Mesothelial cell of epicardium (in vitro differentiated cells): ENCODE results near the gene BMPR1A. TPM values are rescaled to one million over a fixed set of nuclear protein-coding genes. Genes with fewer than 3 reads are reported as not detected.
A peak's percentile ranks its signal among the peaks of the same experiment; 100 is the strongest.
"Not testable (repeated sequence)": the region's sequence is repeated elsewhere in the genome, so short reads cannot be mapped to it uniquely, and the experiment has no call there.

ENCODE experiments used
- DNase-seq, 2 experiments: peaks; one replicate each; pipeline ENCODE4 v3.0.0; 2021; ENCODE audit warnings: low spot score in 2 of 2; ENCODE audit not compliant: unreplicated experiment in 2 of 2
- H3K27ac Mint-ChIP-seq: 2 replicates; pipeline ENCODE4 v1.8.0; 2021; ENCODE audit warnings: mixed read lengths
- H3K27me3 Mint-ChIP-seq: 2 replicates; pipeline ENCODE4 v1.8.0; 2021; ENCODE audit warnings: low read depth, mixed read lengths
- H3K36me3 Mint-ChIP-seq: 2 replicates; pipeline ENCODE4 v1.8.0; 2021; ENCODE audit warnings: mixed read lengths
- H3K4me1 Mint-ChIP-seq: 2 replicates; pipeline ENCODE4 v1.8.0; 2021; ENCODE audit warnings: mixed read lengths
- H3K4me3 Mint-ChIP-seq: 2 replicates; pipeline ENCODE4 v1.8.0; 2021; ENCODE audit warnings: mild to moderate bottlenecking, moderate library complexity, mixed read lengths
- H3K9me3 Mint-ChIP-seq: 2 replicates; pipeline ENCODE4 v1.8.0; 2021; ENCODE audit warnings: mixed read lengths
- CTCF ChIP-seq: fragments of 200-600 bp; sonication (generic); IDR thresholded peaks from one replicate; pipeline ENCODE4 v1.5.0; 2021; ENCODE audit warnings: antibody characterized with exemption; ENCODE audit not compliant: unreplicated experiment
- total RNA-seq: library from RNA; stranded (reverse); gene quantifications from 3 replicates; pipeline ENCODE4 v1.2.1, GENCODE V29; 2021

Gene BMPR1A
- total RNA-seq, 1 donor from 2014 or later: 100.0 TPM

GRCh38 chr10:86861351-86861750 lies 104.9 kb downstream of the BMPR1A start:
- H3K36me3 Mint-ChIP-seq: peaks cover 15% of the 10 kb centered on the region
- H3K9me3 Mint-ChIP-seq: peaks cover 9% of the 10 kb centered on the region
- H3K4me3 Mint-ChIP-seq: no peak overlapping the region
- no peak for DNase-seq
- H3K27ac Mint-ChIP-seq: no peak overlapping the region
- no peaks in the 10 kb centered on the region for H3K27me3 Mint-ChIP-seq
- H3K4me1 Mint-ChIP-seq: peaks cover 39% of the 10 kb centered on the region
- TF ChIP-seq CTCF: no peak

GRCh38 chr10:86862373-86862772 lies 106.0 kb downstream of the BMPR1A start:
- Mint-ChIP-seq H3K4me3 (no peak overlapping the region), H3K36me3 (peaks cover 15% of the 10 kb centered on the region), H3K27me3 (no peaks in the 10 kb centered on the region), H3K27ac (peak overlapping the region; percentile 32), H3K4me1 (peaks cover 44% of the 10 kb centered on the region), H3K9me3 (peaks cover 9% of the 10 kb centered on the region)
- DNase-seq: no peak
- no peak for TF ChIP-seq CTCF

GRCh38 chr10:86862786-86863483 lies 106.5 kb downstream of the BMPR1A start:
- Mint-ChIP-seq H3K27me3 (no peaks in the 10 kb centered on the region), H3K27ac (no peak overlapping the region), H3K9me3 (peaks cover 9% of the 10 kb centered on the region), H3K36me3 (peaks cover 15% of the 10 kb centered on the region), H3K4me3 (no peak overlapping the region), H3K4me1 (peaks cover 50% of the 10 kb centered on the region)
- no peak for TF ChIP-seq CTCF
- DNase-seq: no peak

GRCh38 chr10:86863484-86863842 lies 107.0 kb downstream of the BMPR1A start:
- DNase-seq: no peak
- no peaks in the 10 kb centered on the region for H3K27me3 Mint-ChIP-seq
- peaks cover 12% of the 10 kb centered on the region for H3K36me3 Mint-ChIP-seq
- H3K4me3 Mint-ChIP-seq: no peak overlapping the region
- peaks cover 55% of the 10 kb centered on the region for H3K4me1 Mint-ChIP-seq
- peaks cover 5% of the 10 kb centered on the region for H3K9me3 Mint-ChIP-seq
- peak overlapping the region; percentile 76 for H3K27ac Mint-ChIP-seq
- TF ChIP-seq CTCF: no peak

GRCh38 chr10:86865011-86865811 lies 108.8 kb downstream of the BMPR1A start:
- Mint-ChIP-seq H3K4me1 (peaks cover 58% of the 10 kb centered on the region), H3K27ac (peak overlapping the region; percentile 77)
- not testable (repeated sequence) for DNase-seq, H3K4me3 Mint-ChIP-seq, H3K27me3 Mint-ChIP-seq, H3K9me3 Mint-ChIP-seq, H3K36me3 Mint-ChIP-seq

GRCh38 chr10:86867149-86867548 lies 110.7 kb downstream of the BMPR1A start:
- TF ChIP-seq CTCF: no peak
- Mint-ChIP-seq H3K4me3 (no peak overlapping the region), H3K9me3 (no peaks in the 10 kb centered on the region), H3K27ac (peak overlapping the region; percentile 4), H3K36me3 (peaks cover 10% of the 10 kb centered on the region), H3K27me3 (no peaks in the 10 kb centered on the region), H3K4me1 (peaks cover 62% of the 10 kb centered on the region)
- no peak for DNase-seq
